Thoracic aorta (tissue), 2 donors: Measurements from ENCODE around the gene MYH6. TPM values are rescaled to one million over a fixed set of nuclear protein-coding genes. Genes with fewer than 3 reads are reported as not detected.

Source experiments
- ATAC-seq: fragments of 150-250 bp; one replicate; pipeline ENCODE4 v1.8.0; 2017; ENCODE audit warnings: low read depth; ENCODE audit not compliant: insufficient number of reproducible peaks, low FRiP score
- DNase-seq: peaks from one replicate; pipeline ENCODE4 v3.0.0-alpha.2; 2020; ENCODE audit warnings: low spot score
- H3K27ac ChIP-seq, 2 donors: fragments of 200-600 bp; sonication (generic); 1 replicate in 1 of 2; 2 replicates in 1 of 2; pipeline ENCODE4 v1.5.1; 2016; ENCODE audit warnings: mild to moderate bottlenecking in 2 of 2, moderate library complexity in 2 of 2
- H3K27me3 ChIP-seq: fragments of 200-600 bp; sonication (generic); replicated peaks from 2 replicates; pipeline ENCODE4 v1.6.0; 2016; ENCODE audit warnings: mild to moderate bottlenecking; ENCODE audit not compliant: insufficient read depth
- H3K36me3 ChIP-seq: fragments of 200-600 bp; sonication (generic); one replicate; pipeline ENCODE4 v1.5.1; 2016
- H3K4me1 ChIP-seq, 2 donors: fragments of 200-600 bp; sonication (generic); 1 replicate in 1 of 2; 2 replicates in 1 of 2; pipeline versions ENCODE4 v1.5.1 to v1.6.0; 2016; ENCODE audit warnings: low read depth in 2 of 2, mild to moderate bottlenecking in 1 of 2; ENCODE audit not compliant: control insufficient read depth in 1 of 2
- H3K4me3 ChIP-seq: fragments of 200-600 bp; sonication (generic); 2 replicates; pipeline ENCODE4 v1.5.1; 2016; ENCODE audit warnings: mild to moderate bottlenecking
- H3K9me3 ChIP-seq: fragments of 200-600 bp; sonication (generic); 2 replicates; pipeline ENCODE4 v1.5.1; 2016
- CTCF ChIP-seq: fragments of 200-600 bp; sonication (generic); IDR thresholded peaks from one replicate; pipeline ENCODE4 v1.5.1; 2019; ENCODE audit warnings: antibody characterized with exemption
- total RNA-seq, 2 donors: library from RNA; depleted of rRNA; stranded (reverse); fragments of >200 nt; gene quantifications; one replicate each; pipeline versions ENCODE4 v1.1.0 to v1.2.3, GENCODE V29; 2016

MYH6 gene
- total RNA-seq, 2 donors from 2014 or later: not detected

GRCh38 chr14:23382276-23382675, 25.8 kb downstream of the MYH6 start:
- Histone ChIP-seq H3K27me3 (no peaks in the 10 kb centered on the region), H3K4me1 (no peaks in the 10 kb centered on the region), H3K4me3 (no peak overlapping the region), H3K27ac (no peak overlapping the region), H3K36me3 (no peaks in the 10 kb centered on the region), H3K9me3 (no peaks in the 10 kb centered on the region)
- TF ChIP-seq CTCF: no peak
- DNase-seq (no peak), ATAC-seq (no peak)

- Histone ChIP-seq H3K4me3 (no peak overlapping the region), H3K36me3 (no peaks in the 10 kb centered on the region), H3K27ac (no peak overlapping the region), H3K27me3 (no peaks in the 10 kb centered on the region), H3K9me3 (no peaks in the 10 kb centered on the region), H3K4me1 (no peaks in the 10 kb centered on the region)
- ATAC-seq: no peak
- TF ChIP-seq CTCF: no peak
- DNase-seq: no peak
Measured at GRCh38 chr14:23381871-23382270, 26.2 kb downstream of the MYH6 start.

- no peaks in the 10 kb centered on the region for H3K27me3 ChIP-seq
- DNase-seq: no peak
Measured at GRCh38 chr14:23380976-23381375, 27.1 kb downstream of the MYH6 start.

GRCh38 chr14:23380197-23380914, 27.7 kb downstream of the MYH6 start:
- Histone ChIP-seq H3K36me3 (no peaks in the 10 kb centered on the region), H3K27ac (no peak overlapping the region), H3K4me3 (no peak overlapping the region), H3K27me3 (no peaks in the 10 kb centered on the region), H3K4me1 (peaks cover 0 to 4% of the 10 kb centered on the region in 2 donors), H3K9me3 (no peaks in the 10 kb centered on the region)
- ATAC-seq: no peak
- no peak for TF ChIP-seq CTCF
- no peak for DNase-seq

More at GRCh38 chr14:23380976-23381375, 27.1 kb downstream of the MYH6 start:
- Histone ChIP-seq H3K9me3 (no peaks in the 10 kb centered on the region), H3K36me3 (no peaks in the 10 kb centered on the region), H3K4me3 (no peak overlapping the region), H3K4me1 (peaks cover 0 to 4% of the 10 kb centered on the region in 2 donors), H3K27ac (no peak overlapping the region)
- no peak for ATAC-seq
- TF ChIP-seq CTCF: no peak

GRCh38 chr14:23379366-23380196, 28.5 kb downstream of the MYH6 start:
- no peak for DNase-seq
- Histone ChIP-seq H3K4me3 (no peak overlapping the region), H3K27ac (no peak overlapping the region), H3K4me1 (peaks cover 0 to 4% of the 10 kb centered on the region in 2 donors), H3K9me3 (no peaks in the 10 kb centered on the region), H3K36me3 (no peaks in the 10 kb centered on the region), H3K27me3 (no peaks in the 10 kb centered on the region)
- peak; percentile 83 for TF ChIP-seq CTCF
- ATAC-seq: peak; percentile 51
